ENCODE results near the gene FARSA.
A peak's percentile ranks its signal among the peaks of the same experiment; 100 is the strongest.
"Not testable (repeated sequence)": the region's sequence is repeated elsewhere in the genome, so short reads cannot be mapped to it uniquely, and the experiment has no call there.

Gene FARSA

DNA sequence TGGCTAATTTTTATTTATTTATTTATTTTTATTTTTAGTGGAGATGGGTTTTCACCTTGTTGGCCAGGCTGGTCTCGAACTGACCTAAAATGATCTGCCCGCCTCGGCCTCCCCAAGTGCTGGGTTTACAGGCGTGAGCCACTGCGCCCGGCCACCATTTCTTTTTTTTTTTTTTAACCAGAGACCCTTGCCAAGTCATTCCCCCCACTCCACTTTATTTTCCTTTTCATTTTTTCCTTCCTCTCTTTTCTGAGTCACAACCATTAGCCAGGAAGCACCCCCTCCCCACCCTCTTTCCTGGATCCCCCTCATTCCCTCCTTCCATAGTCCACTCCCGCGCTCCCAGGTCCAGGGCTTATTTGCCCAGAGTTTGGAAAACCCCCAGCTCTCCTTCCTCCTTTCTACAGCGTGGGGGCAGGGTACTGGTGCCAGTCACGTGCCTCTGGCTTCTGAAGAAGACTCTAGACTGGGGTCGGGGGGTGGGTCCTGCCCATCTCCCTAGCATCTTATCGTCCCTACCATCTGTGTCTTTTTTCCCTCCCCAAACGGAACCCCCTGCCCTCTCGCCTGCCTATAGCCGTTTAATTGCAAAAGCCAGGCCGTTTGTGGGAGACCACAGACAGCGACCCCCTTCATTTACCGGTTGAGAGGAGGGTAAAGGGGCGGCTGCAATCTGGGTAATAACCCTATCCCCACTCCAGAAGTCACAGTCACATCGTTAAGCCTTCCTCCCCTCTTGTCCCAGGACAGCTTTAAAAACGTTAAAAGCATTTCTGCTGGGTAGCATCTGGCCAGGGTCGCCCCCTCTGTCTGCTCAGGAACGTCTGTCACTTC lies 3.8 kb upstream of the FARSA start:
- DNase-seq = peak; percentile 34

DNA sequence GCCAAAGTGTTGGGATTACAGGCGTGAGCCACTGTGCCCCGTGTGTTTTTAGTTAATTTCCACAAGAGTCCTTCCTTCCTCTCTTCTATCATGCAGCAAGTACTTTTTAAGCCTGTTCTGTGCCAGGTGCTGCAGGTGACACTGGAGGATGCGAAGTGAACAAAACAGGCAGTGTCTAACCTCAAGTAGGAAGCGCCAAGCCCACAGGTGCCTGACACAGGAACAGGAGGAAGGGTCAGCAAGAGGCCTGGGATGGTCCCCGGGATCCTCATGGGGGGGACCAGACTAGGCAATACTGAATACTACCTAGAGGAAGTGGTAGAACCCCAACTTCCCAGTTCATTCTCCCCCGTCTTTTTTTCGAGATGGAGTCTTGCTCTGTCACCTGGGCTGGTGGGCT lies 3.1 kb upstream of the FARSA start:
- DNase-seq = no peak

DNA sequence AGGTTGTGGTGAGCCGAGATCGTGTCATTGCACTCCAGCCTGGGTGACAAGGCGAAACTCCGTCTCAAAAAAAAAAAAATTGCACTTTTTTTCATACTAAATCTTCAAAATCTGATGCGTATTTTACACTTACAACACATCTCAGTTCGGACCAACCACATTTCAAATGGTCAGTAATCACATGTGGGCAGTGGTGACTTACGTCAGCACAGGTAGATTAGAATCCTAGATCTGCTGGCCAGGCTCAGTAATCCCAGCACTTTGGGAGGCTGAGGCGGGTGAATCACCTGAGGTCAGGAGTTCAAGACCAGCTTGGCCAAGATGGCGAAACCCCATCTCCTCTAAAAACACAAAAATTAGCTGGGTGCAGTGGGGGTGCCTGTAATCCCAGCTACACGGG lies 1.6 kb upstream of the FARSA start:
- DNase-seq = no peak

DNA sequence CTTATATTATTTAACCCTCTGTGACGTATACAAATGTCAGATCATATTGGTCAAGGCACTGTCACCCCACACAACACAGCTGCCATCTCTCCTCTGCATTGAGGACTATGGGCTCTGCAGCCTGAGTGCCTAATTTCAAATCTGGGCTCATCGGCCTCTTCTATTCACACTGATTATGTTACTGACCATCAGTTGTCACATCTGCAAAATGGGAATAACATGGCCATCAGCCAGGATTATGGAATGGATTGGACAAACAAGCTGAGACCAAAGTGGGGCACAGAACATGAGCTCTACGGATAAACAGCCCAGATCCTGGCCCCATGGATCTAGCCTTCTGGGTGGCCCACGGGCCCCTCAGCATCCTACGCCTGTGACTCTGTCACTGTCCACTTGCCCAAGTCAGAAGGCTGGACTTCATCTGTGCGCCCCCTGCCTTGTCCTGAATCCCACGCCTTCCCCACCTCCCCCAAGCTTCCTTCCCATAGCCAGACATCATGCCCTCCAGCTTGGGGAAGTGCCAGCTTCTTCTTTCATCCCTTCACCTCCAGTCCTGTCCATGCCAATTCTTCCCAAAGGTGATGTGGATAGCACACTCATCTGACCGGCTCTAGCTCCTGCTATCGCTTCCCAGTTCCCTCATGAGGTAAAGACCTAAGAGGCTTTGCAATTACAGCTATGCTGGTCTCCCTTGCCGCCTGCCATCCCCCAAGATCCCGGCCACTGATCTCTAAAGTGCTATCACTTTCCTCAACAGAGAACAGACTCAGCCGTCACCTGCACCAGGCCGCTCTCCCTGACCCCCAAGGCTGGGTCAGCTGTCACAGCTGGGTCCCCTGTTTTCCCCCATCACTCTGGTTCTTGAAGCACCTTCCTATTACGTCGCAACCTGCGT lies 872 bp downstream of the FARSA start:
- no peak for DNase-seq

DNA sequence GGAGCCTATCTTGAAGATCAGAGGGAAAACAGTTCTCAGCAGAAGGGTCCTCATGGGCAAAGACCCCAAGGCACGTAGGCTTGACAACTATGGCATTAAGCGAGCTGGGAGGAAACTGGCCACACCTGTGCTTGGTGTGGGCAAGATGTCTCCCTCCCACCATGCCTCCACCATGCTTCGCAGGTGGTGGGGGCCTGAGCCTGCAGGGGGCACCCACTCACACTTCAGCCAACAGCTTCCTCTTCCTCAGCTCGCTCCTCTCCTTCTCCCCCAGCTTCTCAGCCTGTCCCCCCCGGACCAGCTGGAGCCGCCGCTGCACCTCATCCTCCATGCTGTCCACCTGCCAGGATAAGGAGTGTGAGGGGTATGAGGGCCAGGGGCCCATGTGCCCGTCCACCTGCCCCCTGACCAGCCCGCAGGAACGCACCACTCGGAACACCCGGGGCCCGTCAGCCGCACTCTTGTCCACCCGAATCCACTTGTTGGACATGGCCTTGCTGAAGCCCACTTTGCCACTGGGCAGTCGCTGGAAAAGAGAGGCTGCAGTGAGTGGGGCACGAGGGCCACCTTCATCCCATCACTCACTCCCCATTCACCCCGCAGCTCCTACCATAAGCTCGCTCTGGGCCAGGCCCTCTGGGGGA lies 3.4 kb downstream of the FARSA start:
- DNase-seq = no peak

DNA sequence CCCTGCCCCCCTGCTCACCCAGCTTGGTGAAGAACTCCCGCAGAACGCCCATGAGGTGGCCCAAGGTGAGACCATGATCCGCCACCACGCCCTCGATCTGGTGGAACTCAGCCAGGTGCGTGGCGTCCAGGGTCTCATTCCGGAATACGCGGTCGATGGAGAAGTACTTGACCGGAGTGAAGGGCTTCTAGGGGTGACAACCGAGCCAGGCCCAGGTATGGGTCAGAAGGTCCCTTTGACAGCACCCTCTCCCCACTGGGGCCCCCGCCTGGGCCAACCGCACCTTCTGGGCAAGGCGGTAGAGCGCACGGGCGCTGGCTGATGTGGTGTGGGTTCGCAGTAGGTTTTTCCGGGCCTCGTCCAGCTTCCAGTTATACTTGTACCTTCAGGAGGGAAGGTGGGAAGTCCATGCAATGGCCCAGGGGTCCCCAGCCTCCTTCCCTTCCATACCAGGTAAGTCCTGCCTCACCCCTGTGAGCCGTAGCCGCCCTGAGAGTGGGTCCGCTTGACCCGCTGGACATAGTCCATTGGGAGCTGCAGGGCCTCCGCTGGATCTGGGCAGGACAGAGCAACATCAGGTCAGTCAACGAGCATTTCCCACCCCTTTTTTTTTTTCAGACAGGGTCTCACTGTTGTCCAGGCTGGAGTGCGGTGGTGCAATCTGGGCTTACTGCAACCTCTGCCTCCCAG lies 8.7 kb downstream of the FARSA start:
- no peak for DNase-seq

DNA sequence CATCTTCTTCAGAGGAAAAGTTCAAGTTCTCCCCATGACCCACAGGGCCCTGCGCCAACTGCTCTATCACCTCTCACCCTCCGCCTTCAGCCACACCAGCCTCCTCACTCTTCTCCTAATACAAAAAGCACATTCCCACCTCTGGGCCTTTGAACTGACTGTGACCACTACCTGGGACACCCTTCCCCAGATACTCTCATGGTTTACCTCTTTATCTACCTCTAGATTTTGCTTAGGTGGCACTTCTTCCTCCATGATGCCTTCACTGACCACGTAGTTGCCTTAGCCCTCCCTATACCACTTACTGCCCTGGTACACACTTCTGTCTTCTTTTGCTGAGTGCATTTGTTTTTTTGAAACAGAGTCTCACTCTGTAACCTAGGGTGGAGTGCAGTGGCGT lies 10.6 kb downstream of the FARSA start:
- no peak for DNase-seq

DNA sequence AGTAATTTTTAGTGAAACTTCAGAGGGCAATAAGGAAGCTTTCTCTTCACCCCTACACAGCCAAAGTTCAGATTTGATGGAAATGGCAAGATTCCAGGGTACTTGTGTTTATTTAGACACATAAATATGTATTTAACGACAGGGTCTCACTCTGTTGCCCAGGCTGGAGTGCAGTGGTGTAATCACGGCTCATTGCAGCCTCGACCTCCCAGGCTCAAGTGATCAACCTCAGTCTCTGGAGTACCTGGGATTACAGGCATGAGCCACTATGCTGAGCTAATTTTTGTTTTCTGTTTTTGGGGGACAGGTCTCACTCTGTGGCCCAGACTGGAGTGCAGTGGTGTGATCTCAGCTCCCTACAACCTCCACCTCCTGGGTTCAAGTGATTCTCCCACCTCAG lies 12.5 kb downstream of the FARSA start:
- DNase-seq = no peak

DNA sequence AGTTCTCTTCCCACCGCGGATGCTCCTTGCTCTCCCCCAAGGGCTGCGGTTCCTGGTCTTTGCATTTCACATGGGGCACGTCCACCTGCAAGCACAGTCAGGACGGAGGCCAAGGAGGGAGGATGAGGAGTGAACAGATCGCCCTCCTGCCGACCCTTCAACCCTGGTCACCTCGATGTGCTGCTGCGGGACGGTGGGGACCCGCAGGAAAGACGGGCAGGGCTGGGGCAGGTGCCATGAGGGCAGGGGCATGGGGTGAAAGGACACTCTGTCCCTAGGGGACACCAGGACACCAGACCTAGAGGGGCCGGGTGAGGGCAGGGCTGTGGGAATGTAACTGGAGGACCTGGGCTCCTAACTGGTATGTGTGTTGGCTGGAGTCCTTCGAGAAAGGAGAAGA lies 15.3 kb downstream of the FARSA start:
- DNase-seq = no peak

DNA sequence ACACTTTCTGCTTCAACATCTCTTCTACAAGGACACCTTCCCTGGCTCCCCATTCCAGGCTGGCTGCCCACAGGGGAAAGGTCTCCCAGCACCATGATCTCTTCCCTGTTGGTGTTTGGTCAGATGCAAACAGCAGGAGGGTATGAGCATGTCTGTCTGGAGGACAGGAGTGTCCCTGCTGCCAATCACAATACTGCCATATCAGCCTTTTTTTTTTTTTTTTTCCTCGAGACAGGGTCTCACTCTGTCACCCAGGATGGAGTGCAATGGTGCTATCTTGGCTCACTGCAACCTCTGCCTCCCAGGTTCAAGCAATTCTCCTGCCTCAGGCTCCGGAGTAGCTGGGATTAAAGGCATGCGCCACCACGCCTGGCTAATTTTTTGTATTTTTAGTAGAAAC lies 17.7 kb downstream of the FARSA start:
- DNase-seq = not testable (repeated sequence)

DNA sequence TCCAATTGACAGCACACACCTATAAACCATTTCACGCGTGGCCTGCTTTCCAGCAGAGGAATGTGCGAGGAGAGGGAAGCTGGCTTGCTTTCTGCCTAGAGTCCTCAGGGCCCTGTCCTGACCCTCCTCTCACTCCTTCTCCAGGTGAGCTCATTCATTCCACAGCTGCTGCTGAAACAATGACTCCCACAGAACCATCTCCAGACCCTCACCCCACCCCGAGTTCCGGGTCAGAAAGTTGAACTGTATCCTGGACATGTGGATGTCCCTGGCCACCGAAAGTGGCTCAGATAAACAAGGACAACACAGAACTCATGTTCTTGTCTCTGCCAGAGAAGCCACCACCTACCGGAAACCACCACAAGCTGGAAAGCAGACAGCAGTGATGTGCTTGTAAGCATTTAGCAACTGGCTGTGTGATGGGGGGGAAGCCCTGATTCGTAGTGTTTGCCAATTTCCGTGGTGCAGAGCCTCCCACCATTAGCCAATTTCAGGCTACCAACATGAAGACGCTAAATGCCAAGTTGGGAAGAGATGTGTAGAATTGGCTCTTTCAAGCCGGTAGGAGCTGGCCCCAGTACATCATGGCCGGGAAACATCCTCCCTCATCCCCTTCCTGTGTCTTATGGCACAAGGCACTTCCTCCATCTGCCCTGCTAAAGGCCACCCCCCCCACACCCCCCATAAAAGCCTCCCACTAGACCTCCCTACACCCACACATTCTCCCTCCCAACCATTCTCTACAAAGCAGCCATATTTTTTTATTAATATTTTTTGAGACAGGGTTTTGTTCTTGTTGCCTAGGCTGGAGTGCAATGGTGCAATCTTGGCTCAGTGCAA lies 19.4 kb downstream of the FARSA start:
- DNase-seq = peak; percentile 26

DNA sequence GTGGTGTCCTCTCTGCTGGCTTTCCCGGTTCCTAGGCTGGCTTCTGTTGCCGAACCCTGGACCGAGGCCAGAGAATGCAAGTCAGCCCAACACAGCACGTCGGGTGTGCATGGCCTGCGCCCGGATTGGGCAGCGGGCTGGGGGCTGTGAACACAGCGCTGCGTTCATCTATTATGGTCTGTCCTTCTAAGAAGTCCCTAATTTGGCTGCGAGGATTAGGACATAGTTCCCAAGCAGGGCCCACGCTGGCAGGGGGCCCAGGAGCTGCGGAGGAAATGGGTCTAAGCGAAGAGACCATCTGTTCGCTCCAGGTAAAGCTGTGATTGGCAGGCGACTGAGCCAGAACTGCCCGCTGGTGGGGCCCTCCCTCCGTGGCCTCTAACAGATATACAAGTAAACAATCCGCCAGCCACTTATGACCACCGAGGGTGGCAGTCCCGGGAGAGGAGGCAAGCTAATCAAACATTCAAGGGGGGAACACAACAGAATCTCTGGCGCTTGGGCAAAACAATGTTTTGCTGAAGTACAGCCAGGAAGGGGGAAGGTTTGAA lies 20.4 kb downstream of the FARSA start:
- peak; percentile 69 for DNase-seq

DNA sequence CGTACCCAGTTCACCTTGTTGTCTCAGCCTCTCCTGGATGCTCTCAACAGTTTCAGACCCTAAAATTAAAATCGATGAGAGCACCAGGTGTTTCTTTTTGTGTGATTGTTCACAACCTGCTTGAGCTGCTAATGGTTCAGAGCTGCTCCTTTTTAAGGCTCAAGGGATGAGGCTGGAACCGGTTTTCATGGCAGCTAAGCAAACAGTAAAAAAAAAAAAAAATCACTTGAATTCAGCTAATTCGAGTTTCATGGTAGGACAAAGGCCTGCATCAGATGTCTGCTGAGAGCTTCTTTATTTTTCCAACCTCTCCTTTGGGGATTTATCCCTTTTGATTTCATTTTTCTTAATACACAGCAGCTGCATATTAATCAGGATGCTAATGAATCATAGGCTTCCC lies 20.9 kb downstream of the FARSA start:
- DNase-seq = no peak

DNA sequence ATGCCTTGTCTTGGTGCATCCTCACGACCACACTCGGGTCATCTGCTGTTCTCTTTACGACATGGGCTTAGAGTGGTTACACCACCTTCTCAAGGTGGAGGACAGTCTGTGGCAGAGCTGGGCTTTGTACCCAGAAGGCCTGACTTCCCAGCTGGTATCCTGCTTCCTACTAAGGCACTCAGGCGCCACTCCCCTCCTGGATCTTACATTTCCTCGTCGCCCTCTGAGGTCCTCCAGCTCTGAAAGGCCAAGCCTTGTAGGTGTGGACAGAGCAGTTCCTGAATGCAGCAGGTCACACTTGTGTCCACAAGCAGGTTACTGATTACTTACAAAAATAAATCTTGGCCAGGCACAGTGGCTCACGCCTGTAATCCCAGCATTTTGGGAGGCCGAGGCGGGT lies 26.3 kb downstream of the FARSA start:
- no peak for DNase-seq

DNA sequence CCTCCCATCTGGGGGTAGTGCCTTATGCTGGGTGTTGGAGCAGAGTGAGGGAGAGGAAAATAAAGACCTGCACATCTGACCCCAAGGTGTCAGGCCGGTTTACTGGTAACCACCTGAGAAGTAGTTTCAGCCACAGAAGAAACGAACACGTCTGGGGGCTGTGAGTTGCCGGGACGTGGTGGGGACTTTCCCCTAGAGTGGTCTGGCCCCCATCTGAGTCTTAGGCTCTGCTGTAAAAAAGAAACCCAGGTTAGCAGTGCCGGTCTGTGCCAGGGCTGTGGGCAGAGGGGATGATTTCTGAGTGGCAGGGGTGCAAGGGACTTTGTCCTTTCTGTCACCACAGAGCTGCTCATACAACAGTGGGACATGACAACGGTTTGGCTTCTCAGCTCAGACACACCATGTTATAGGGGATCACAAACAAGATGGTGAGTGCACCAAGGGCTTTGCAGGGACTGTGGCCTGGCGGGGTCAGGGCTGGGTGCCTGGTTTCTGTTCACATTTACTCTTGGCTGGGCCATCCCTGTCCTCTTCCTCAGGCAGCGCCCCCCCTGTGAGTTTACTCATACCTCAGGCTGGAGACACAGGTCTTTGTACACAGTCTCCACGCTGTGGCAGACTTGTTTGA lies 33.5 kb downstream of the FARSA start:
- DNase-seq = no peak

DNA sequence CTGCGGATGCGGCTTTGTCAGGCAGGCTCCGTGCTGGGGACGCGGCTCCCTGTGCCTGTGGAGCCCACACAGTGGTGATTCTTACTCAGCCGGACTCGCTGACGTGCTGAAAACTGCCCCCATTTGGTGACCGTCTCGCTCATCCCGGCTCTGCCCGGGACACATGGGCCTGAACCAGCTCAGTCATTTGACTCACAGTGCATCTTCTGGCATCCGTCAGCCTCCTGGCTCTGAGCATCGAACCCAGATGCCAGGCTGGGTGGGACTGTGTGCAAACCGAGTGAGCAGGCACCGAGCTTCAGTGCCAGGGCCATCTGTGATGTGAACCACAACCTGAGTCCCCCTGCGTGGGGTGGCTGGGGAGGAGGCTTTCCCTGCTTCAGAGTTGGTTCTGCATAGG lies 37.1 kb downstream of the FARSA start:
- no peak for DNase-seq

DNA sequence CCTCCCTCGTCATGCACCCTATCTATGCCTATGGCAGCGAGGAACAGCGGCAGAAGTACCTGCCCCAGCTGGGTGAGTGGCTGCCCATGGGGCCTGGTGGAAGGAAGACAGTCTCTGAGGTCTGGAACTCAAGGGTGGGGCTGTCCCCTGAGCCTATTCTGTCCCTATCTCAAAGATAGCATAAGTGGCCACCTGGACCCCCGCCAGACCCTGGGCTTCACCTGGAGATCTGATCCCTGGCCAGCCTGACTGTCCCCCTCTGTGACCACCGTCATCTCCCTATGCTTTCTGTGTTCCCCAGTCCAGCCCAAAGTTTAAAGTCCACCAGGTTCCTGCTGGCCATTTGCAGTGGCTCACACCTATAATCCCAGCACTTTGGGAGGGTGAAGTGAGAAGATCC lies 39.9 kb downstream of the FARSA start:
- DNase-seq = no peak

DNA sequence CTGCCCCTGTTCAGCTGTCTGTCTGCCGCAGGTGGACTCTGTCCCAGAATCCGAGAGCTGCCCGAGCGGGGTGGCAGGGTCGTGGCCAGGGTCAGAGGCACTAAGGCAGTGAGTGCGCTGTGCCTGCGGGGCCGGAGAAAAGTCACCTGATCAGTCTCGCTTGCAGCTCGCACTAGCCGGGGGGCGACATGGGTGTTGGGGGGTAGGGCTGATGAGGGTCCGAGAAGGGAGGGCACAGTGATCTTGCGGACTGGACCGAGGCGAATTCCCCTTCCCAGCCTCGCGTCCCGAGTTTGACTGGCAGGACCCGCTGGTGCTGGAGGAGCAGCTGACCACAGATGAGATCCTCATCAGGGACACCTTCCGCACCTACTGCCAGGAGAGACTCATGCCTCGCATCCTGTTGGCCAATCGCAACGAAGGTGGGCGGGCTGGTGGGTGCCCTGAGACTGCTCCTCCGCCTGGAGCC lies 41.9 kb downstream of the FARSA start:
- no peak for DNase-seq

DNA sequence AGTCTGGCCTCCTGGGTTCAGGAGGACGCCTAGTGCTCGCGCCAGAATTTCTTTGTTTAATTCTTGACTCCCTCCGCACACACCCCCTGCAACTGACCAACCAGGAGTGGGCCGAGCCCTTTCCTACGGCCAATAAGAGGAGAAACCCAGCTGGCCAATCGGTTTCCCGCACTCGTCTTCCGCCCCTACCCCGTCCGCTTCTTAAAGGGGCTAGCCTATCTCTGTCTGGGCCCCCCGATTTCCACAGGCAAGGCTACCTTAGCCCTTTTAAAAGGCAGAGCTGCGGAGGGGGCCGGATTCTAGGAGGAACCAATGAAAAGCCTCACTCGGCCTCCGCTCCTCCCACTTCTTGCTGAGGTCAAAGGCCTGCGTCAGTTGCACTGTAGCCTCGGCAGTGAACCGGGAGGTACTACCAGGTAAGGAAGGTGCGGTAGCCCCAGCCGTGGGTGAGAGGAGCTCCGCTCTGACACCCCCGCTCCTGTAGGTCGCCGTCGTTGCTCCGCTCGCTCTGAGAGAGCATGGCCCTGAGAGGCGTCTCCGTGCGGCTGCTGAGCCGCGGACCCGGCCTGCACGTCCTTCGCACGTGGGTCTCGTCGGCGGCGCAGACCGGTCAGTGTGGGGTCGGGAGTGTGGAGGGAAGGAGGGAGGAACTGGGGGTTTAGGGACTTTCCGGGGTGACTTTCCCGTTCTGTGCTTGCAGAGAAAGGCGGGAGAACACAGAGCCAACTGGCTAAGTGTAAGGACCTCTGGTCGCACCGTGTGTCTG lies 42.5 kb downstream of the FARSA start, which contains the start of gene GCDH:
Gene GCDH, plus strand, starts transcription at position 374 of the 766 bp plus-strand sequence. Its CDS starts 145 bp downstream, at position 519.
- DNase-seq = peak; percentile 99

DNA sequence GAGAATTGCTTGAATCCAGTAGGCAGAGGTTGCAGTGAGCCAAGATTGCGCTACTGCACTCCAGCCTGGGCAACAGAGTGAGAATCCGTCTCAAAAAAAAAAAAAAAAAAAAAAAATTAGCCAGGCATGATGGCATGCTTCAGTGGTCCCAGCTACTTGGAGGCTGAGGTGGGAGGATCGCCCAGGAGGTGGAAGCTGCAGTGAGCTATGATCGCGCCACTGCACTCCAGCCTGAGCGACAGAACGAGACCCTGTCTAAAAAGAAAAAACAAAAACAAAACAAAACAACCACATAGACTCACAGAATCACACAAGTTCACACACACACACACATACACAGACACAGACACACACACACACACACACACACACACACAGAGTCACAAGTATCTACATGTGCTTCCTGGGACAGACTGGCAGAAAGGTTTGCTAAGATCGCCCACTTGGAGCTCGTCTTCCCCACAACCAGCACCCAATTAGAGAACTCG lies 43.2 kb downstream of the FARSA start:
- DNase-seq = not testable (repeated sequence)

Measured in fibroblast of skin of scalp (primary cell).